ENCODE results near the gene PLEKHH2. TPM values are rescaled to one million over a fixed set of nuclear protein-coding genes. Genes with fewer than 3 reads are reported as not detected.
"Not testable (repeated sequence)": the region's sequence is repeated elsewhere in the genome, so short reads cannot be mapped to it uniquely, and the experiment has no call there.

Gene PLEKHH2
- total RNA-seq, 1 donor from 2014 or later = 0.13 TPM

- DNase-seq (ENCODE audit: low spot score) = peak; percentile 60
- intact Hi-C loops (cut with micrococcal nuclease) = loop anchor here (1.0 to 10.0 kb wide), 2 partner anchors 263 to 664 kb away; no protein-coding TSS in a partner anchor
- H3K4me3 Mint-ChIP-seq = no peak overlapping the region
- H3K9me3 Mint-ChIP-seq = no peaks in the 10 kb centered on the region
- H3K27ac Mint-ChIP-seq = no peak overlapping the region
- H3K36me3 Mint-ChIP-seq (ENCODE audit: low read depth) = peaks cover 1% of the 10 kb centered on the region
- peaks cover 9% of the 10 kb centered on the region for H3K27me3 Mint-ChIP-seq (ENCODE audit: insufficient read depth)
- H3K4me1 Mint-ChIP-seq (ENCODE audit: low read depth) = peaks cover 5% of the 10 kb centered on the region
Observed at GRCh38 chr2:43611987-43612894, 24.8 kb upstream of the PLEKHH2 start.

GRCh38 chr2:43612944-43613343, 24.1 kb upstream of the PLEKHH2 start:
- Mint-ChIP-seq H3K27ac (no peak overlapping the region), H3K9me3 (no peaks in the 10 kb centered on the region), H3K4me3 (no peak overlapping the region), H3K27me3 (ENCODE audit: insufficient read depth) (peaks cover 8% of the 10 kb centered on the region), H3K4me1 (ENCODE audit: low read depth) (peaks cover 5% of the 10 kb centered on the region), H3K36me3 (ENCODE audit: low read depth) (peaks cover 1% of the 10 kb centered on the region)
- DNase-seq (ENCODE audit: low spot score) = no peak
- intact Hi-C loops (cut with micrococcal nuclease) = loop anchor here (1.0 to 10.0 kb wide), 2 partner anchors 262 to 665 kb away; no protein-coding TSS in a partner anchor

DNA sequence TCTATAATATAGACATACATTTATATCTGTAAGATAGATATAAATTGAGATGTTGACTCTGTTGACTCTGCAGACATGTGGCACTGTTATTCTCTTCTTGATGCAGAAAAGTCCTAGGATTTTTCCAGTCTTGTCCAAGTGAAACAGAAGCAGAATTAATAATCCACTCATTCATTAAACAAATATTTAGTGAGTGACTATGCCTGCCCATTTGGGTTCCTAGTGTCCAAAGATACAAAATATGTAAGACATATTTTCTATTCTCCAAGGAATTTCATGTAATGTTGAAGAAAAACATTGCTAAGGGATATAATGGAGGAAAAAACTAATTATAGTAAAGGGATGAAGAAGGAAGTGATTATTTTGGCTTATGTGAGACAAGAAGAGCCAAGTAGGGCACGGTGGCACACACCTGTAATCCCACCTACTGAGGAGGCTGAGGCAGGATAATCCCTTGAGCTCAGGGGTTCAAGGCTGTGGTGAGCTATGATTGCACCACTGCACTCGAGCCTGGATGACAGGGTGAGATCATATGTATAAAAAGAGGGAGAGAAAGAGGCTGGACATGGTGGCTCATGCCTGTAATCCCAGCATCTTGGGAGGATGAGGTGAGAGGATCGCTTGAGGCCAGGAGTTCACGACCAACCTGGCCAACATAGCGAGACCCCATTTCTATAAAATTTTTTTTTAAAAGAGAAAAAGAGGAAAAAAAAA, 19.9 kb upstream of the PLEKHH2 start:
- no peak for DNase-seq (ENCODE audit: low spot score)
- Mint-ChIP-seq H3K36me3 (ENCODE audit: low read depth) (peaks cover 1% of the 10 kb centered on the region), H3K27ac (no peak overlapping the region), H3K4me1 (ENCODE audit: low read depth) (peaks cover 5% of the 10 kb centered on the region), H3K27me3 (ENCODE audit: insufficient read depth) (peaks cover 19% of the 10 kb centered on the region), H3K9me3 (no peaks in the 10 kb centered on the region), H3K4me3 (no peak overlapping the region)
- intact Hi-C loops (cut with micrococcal nuclease) = loop anchor here (10.0 kb wide), 1 partner anchor 258 kb away; no protein-coding TSS in a partner anchor

DNA sequence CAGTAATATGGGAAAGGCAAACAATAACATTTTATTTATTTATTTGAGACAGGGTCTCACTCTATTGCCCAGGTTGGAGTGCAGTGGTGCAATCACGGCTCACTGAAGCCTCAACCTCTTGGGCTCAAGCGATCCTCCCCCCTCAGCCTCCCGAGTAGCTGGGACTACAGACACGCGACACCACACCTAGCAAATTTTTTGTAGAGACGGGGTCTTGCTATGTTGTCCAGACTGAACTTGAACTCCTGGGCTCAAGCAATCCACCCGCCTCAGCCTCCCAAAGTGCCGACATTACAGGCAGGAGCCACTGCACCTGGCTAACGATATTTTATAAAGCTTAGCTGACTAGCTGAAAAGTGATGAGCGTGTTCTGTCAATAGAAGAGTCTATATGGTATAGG, 17.5 kb upstream of the PLEKHH2 start:
- intact Hi-C loops (cut with micrococcal nuclease) = loop anchor here (10.0 kb wide), 1 partner anchor 255 kb away; no protein-coding TSS in a partner anchor
- no peak for DNase-seq (ENCODE audit: low spot score)
- Mint-ChIP-seq H3K4me3 (no peak overlapping the region), H3K27me3 (ENCODE audit: insufficient read depth) (peaks cover 25% of the 10 kb centered on the region), H3K4me1 (ENCODE audit: low read depth) (no peaks in the 10 kb centered on the region), H3K9me3 (no peaks in the 10 kb centered on the region), H3K36me3 (ENCODE audit: low read depth) (no peaks in the 10 kb centered on the region), H3K27ac (no peak overlapping the region)

DNA sequence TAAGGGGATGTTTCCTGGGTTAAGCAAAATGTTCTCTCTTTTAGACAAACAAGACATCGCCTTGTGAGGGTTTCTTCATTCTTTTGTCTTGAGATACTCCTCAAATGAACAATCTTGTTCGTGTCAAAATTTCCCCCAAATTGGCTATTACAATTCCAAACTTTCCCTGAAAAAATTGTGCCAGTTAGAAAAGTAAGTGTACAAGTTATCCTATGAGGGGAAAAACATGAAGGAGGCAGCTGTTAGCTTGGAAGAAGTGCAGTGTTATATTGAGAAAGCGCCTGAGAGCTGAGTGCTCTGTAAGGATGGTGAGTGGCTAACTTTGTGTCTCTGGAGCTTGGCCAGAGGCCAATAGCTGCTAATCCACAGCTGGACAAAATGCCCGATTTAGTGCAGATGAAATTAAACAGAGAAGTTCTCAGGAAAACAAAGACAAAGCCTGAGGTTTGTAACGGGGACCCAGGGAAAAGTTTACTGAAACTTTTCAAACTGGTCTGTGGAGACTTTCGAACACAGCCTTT, 14.1 kb upstream of the PLEKHH2 start:
- no peaks in the 10 kb centered on the region for H3K9me3 Mint-ChIP-seq
- no peak overlapping the region for H3K4me3 Mint-ChIP-seq
- no peaks in the 10 kb centered on the region for H3K36me3 Mint-ChIP-seq (ENCODE audit: low read depth)
- H3K4me1 Mint-ChIP-seq (ENCODE audit: low read depth) = no peaks in the 10 kb centered on the region
- H3K27me3 Mint-ChIP-seq (ENCODE audit: insufficient read depth) = peaks cover 28% of the 10 kb centered on the region
- intact Hi-C loops (cut with micrococcal nuclease) = no loop called here
- H3K27ac Mint-ChIP-seq = no peak overlapping the region
- no peak for DNase-seq (ENCODE audit: low spot score)

- intact Hi-C loops (cut with micrococcal nuclease) = no loop called here
- Mint-ChIP-seq H3K27ac (no peak overlapping the region), H3K27me3 (ENCODE audit: insufficient read depth) (peaks cover 52% of the 10 kb centered on the region)
Observed at GRCh38 chr2:43631618-43632317, 5.3 kb upstream of the PLEKHH2 start.

DNA sequence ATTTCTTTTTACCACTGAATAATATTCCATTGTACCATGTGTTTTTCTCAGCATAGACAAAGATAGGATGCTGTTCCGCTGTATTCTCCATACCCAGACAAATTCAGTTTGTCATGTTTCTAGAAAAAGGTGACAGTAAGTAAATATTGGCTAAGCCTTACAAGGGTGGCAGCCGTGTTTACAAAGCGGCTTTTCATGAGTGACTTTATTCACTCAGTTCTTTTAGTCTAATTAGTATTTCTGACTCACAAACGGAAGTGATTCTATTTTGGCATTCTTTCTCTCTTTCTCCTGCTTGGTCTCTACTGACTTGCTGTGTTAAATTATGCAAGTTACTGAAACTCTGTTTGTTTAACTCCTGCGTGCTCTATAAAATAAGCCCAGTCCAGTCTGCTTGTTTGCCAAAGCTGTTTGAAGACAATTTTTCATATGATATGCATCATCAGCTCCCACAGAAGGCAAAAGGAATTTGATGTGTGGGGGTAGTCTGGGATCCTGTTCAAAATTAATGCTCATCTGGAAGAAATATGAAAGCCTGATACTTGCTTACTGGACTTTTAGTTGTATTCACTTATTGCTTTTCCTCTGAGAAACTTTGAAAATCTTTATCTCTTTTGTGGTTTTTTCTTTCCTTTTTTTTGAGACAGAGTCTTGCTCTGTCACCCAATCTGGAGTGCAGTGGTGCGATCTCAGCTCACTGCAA, 2.3 kb upstream of the PLEKHH2 start:
- H3K27ac Mint-ChIP-seq = no peak overlapping the region
- peaks cover 7% of the 10 kb centered on the region for H3K9me3 Mint-ChIP-seq
- peaks cover 55% of the 10 kb centered on the region for H3K27me3 Mint-ChIP-seq (ENCODE audit: insufficient read depth)
- H3K4me1 Mint-ChIP-seq (ENCODE audit: low read depth) = peaks cover 6% of the 10 kb centered on the region
- no peak overlapping the region for H3K4me3 Mint-ChIP-seq
- intact Hi-C loops (cut with micrococcal nuclease) = no loop called here
- no peak for DNase-seq (ENCODE audit: low spot score)
- no peaks in the 10 kb centered on the region for H3K36me3 Mint-ChIP-seq (ENCODE audit: low read depth)

More at GRCh38 chr2:43631618-43632317, 5.3 kb upstream of the PLEKHH2 start:
- H3K36me3 Mint-ChIP-seq (ENCODE audit: low read depth) = no peaks in the 10 kb centered on the region
- no peak for DNase-seq (ENCODE audit: low spot score)
- H3K4me1 Mint-ChIP-seq (ENCODE audit: low read depth) = peaks cover 4% of the 10 kb centered on the region
- H3K9me3 Mint-ChIP-seq = no peaks in the 10 kb centered on the region
- no peak overlapping the region for H3K4me3 Mint-ChIP-seq

DNA sequence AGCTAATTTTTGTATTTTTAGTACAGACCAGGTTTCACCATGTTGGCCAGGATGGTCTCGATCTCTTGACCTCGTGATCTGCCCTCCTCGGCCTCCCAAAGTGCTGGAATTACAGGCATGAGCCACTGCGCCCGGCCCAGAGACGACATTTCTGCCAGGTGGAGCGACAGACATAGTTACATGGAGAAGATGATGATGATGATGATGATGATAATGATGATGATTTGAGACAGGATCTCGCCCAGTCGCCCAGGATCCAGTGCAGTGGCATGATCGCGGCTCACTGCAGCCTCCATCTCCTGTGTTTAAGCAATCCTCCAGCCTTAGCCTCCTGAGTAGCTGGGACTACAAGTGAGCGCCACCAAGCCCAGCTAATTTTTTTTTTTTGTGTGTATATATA, 907 bp upstream of the PLEKHH2 start:
- H3K27ac Mint-ChIP-seq; DNase-seq (ENCODE audit: low spot score); H3K36me3 Mint-ChIP-seq (ENCODE audit: low read depth); H3K4me1 Mint-ChIP-seq (ENCODE audit: low read depth): not testable (repeated sequence)
- Mint-ChIP-seq H3K9me3 (peaks cover 10% of the 10 kb centered on the region), H3K4me3 (peak overlapping the region; percentile 41), H3K27me3 (ENCODE audit: insufficient read depth) (peaks cover 50% of the 10 kb centered on the region)
- intact Hi-C loops (cut with micrococcal nuclease) = loop anchor here (2.0 kb wide), 1 partner anchor 137 kb away; no protein-coding TSS in a partner anchor

DNA sequence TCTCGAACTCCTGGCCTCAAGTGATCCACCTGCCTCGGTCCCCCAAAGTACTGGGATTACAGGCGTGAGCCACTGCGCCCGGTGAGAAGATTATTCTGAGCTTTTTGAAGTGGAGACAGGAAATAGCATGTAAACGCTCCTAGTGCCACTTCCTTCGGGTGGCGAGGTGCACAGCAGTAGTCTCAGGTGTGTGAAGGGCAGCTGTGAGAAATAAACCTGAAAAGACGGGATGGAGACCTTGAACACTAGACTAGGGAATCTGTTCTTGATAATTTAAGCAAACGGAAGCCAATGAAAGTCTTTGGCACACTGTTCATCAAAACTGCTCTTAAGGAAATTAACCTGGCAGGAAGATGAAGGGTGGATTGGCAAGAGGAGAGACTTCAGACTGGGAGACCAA, 439 bp upstream of the PLEKHH2 start:
- Mint-ChIP-seq H3K9me3 (peaks cover 10% of the 10 kb centered on the region), H3K27ac (no peak overlapping the region), H3K27me3 (ENCODE audit: insufficient read depth) (peaks cover 47% of the 10 kb centered on the region), H3K4me1 (ENCODE audit: low read depth) (peaks cover 6% of the 10 kb centered on the region), H3K4me3 (peak overlapping the region; percentile 84), H3K36me3 (ENCODE audit: low read depth) (no peaks in the 10 kb centered on the region)
- intact Hi-C loops (cut with micrococcal nuclease) = loop anchor here (1.0 to 2.0 kb wide), 2 partner anchors 40 to 136 kb away; partner anchors contain the start of gene THADA
- no peak for DNase-seq (ENCODE audit: low spot score)

DNA sequence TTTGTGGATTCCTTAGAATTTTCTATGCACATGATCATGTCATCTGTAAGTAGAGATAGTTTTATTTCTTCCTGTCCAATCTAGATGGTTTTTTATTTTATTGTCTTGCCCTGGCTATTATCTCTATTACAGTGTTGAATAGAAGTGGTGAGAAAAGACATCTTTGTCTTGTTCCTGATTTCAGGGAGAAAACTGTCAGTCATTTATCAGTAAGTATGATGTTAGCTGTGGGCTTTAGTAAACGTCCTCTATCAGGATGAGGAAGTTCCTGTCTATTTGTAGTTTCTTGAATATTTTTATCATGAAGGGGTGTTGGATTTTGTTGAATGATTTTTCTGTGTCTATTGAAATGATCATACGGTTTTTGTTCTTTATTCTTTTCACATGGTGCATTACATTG, 5.3 kb downstream of the PLEKHH2 start:
- no peak for DNase-seq (ENCODE audit: low spot score)
- Mint-ChIP-seq H3K4me3 (no peak overlapping the region), H3K27ac (no peak overlapping the region), H3K27me3 (ENCODE audit: insufficient read depth) (peaks cover 18% of the 10 kb centered on the region), H3K9me3 (peaks cover 10% of the 10 kb centered on the region), H3K4me1 (ENCODE audit: low read depth) (no peaks in the 10 kb centered on the region), H3K36me3 (ENCODE audit: low read depth) (no peaks in the 10 kb centered on the region)
- intact Hi-C loops (cut with micrococcal nuclease) = no loop called here

GRCh38 chr2:43643680-43644079, 6.6 kb downstream of the PLEKHH2 start:
- no peaks in the 10 kb centered on the region for H3K36me3 Mint-ChIP-seq (ENCODE audit: low read depth)
- peaks cover 15% of the 10 kb centered on the region for H3K27me3 Mint-ChIP-seq (ENCODE audit: insufficient read depth)
- no peak for DNase-seq (ENCODE audit: low spot score)
- peaks cover 10% of the 10 kb centered on the region for H3K9me3 Mint-ChIP-seq
- H3K4me1 Mint-ChIP-seq (ENCODE audit: low read depth) = no peaks in the 10 kb centered on the region
- no peak overlapping the region for H3K27ac Mint-ChIP-seq
- H3K4me3 Mint-ChIP-seq = no peak overlapping the region
- intact Hi-C loops (cut with micrococcal nuclease) = no loop called here

Data from activated T-helper 1 cell treated with anti-CD3 and anti-CD28 coated beads, Interleukin-12 subunit alpha, Interleukin-12 subunit beta, Interleukin-2, Interleukin-4 antibody, amounts not matched to agents 30 ng/mL and 10 ng/mL and 1 ng/mL, durations not matched to agents 14 hours and 24 hours and 36 hours (primary cell).